DMS79 (cell line): ENCODE measurements around the gene TPP1.

ENCODE experiments used
- DNase-seq: peaks from one replicate; lab custom pipeline; 2025; lab: John Stamatoyannopoulos, UW

TPP1 gene

DNA sequence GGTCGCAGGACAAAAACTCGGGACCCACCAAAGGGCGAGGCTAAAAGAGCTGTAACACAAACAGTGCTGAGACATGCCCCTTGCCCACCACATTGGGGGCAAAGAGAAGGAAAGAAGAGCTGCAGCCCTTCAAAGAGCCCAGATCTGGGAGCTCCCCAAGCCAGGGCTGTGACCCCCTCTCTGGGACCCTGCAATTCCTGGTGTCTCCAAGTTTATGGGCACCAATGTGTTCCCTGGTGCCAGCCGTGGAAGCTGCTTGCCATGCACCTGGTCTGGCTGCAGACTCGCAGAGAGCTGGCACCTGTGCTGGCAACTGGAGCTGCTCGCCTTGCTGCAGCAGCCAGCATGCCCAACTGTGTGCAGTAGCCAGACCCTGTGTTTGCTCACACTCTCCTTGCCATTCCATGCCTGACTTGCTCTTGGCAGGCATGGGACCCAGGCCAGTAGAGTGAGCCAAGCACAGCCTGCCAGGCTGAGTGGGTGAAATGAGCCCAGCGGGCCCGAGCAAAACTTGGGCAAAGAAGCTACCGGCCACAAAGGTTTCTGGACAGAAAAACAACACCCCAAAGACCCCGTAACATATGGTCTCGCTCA, 31.8 kb downstream of the TPP1 start:
- peak; percentile 61 for DNase-seq

DNA sequence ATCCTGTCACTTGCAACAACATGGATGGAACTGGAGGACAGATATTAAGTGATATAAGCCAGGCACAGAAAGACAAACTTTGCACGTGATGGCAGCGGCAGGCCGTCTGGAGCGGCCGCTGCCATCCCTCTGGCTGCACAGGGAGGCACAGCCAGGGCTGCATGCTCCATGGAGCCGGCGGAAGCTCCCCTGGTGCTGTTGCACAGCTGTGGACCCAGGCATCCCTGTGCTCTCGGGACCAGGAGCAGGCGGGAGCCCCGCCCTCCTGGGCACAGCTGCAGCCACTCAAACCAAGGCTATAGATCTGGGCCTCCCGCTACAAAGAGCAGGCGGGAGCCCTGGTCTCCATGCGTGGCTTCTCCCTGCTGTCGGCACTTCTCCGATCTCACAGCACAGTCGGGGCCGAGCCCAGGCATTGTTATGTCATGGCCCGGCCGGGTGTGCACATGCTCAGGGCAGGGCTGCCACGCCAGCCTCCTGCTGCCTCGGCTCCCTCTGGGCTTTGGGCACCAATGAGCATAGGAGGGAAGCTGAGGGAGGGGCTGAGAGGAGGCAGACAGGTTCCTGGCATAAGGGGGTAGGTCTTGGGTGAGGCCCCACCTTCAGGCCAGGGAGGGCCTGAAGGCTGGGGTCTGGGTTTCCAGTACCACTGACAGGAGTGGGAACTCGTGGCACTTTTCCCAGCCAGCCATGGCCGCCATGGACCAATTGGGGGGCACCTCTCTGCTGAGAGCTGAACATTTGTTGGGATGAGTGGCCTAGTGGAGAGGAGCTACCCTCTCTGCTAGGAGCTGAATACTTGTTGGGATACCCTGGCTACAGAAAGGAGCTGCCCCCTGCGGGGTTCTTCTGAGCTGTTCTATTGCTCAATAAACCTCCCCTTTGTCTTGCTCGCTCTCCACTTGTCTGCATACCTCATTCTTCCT, 32.5 kb downstream of the TPP1 start:
- no peak for DNase-seq

DNA sequence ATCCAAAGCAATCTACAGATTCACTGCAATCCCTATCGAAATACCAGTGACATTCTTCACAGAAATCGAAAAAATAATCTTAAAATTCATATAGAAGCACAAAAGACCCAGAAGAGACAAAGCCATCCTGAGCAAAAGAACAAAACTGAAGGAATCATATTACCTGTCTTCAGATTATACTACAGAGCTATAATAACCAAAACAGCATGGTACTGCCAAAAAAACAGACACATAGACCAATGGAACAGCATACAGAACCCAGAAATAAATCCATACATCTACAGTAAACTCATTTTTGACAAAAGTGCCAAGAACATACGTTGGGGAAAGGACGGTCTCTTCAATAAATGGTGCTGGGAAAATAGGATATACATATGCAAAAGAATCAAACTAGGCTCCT, 34.7 kb downstream of the TPP1 start:
- DNase-seq: no peak

DNA sequence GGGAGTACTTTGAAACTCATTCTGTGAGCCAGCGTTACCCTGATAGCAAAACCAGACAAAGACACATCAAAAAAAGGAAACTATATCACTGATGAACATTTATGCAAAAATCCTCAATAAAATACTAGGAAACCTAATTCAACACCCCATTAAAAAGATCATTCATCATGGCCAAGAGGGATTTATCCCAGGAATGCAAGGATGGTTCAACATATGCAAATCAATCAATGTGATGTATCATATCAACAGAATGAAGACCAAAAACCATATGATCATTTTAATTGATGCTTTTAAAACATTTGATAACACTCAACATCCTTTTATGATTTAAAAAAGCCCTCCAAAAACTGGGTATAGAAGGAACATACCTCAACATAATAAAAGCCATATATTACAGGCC, 35.6 kb downstream of the TPP1 start:
- no peak for DNase-seq

DNA sequence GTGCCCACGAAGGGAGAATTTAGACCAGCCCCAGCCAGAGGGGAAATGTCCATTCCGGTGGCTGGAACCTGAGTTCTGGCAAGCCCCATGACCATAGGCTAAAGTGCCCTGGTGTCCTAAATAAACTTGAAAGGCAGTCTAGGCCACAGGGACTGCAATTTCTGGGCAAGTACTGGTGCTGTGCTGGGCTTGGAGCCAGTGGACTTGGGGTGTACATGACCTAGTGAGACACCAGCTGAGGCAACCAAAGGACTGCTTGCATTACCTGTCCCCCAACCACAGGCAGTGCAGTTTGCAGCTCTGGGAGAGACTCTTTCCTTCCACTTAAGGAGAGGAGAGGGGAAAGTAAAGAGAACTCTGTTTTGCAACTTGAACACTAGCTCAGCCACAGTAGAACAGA, 39.5 kb downstream of the TPP1 start:
- no peak for DNase-seq

DNA sequence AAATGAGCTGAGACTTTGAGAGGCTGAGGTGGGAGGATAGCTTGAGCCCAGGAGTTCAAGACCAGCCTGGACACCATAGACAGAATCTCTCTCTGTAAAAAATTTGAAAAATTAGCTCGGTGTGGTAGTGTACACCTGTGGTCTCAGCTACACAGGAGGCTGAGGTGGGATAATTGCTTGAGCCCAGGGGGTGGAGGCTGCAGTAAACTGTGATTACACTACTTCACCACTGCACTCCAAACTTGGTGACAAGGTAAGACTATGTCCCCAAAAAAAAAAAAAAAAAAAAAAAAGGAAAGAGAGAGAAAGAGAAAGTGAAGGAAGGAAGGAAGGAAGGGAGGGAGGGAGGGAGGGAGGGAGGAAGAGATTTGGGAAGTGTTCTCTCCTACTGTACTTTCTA, 41.1 kb downstream of the TPP1 start:
- no peak for DNase-seq

DNA sequence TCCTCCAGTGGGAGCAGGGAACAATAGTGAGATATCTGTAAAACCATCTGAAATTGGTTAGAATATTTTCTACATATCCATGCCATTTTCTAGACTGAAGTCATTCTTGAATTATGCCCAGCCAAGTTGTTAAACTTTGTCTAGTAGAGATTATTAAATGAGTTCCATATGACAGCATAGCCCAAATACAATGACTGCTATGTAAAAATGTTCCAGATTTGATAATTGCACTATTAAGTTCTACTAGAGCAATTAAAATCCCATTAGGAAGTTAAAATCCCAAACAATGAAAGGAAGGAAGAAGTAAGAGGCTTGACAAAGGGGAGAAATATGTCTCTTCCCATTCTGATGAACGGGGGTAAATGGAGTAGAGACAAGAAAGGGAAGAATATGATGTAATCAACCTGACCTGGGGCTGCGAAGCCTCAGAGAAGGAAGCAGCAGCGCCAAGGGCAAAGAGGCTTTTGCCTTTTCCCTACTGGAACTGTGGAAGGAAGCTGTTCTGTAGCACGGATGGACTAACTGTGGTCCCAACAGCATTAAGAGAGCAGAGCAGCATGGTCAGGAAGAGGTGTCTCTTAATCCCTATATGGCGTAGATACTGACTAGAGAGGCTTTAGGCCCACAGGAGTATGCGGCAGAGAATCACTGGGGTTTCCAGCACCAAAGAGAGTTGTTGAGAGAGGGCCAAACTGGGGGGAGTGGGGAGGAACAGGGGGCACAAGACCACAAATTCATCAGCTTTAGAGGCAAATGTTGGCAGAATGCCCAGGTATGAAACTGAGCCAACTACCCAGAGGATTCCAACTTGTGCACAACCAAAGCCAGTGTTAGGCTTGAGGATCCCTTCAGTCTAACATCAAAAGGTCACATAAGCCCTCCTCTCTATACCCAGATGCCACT, 42.5 kb downstream of the TPP1 start:
- DNase-seq: peak; percentile 63

DNA sequence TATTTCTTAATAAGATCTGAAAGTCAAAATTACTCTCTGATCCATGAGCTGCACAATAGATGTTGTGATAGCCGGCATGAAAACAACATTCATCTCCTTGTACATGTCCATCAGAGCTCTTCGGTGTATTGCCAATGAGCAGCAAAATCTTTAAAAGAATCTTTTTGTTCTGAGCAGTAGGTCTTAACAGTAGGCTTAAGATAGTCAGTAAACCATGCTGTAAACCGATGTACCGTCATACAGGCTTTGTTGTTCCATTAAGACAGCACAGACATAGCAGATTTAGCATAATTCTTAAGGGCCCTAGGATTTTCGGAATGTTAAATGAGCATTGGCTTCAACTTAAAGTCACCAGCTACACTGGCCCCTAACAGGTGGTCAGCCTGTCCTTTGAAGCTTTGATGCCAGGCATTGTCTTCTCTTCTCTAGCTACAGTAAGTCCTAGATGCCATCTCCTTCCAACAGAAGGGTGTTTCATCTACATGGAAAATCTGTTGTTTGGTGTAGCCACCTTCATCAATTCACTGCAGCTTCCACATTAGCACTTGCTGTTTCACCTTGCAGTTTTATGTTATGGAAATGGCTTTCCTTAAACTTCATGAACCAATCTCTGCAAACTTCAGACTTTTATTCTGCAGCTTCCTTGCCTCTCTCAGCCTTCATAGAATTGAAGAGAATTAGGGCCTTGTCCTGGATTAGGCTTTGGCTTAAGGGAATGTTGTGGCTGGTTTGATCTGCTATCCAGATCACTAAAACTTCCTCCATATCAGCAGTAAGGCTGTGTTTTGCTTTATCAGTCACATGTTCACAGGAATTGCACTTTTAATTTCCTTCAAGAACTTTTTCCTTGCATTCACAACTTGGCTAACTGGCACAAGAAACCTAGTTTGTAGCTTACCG, 44.2 kb downstream of the TPP1 start:
- no peak for DNase-seq

DNA sequence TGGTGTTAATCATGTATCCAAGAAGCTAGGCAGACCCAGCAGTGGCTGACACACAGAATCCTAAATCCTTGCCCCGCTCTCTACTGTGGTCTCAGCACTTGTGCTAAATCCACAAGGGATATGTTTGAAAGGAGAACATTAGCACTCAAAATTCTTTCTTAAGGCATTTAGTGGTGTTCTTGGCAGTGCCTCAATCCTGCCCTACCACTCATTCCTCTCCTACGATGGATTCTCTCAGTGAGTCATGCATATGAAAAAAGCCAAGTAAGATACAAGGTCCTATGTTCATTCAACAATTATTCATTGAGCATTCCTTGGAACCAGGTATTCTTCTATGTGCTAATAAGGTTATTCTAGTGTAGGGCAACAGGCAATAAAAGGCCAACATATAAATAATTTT, 47.0 kb downstream of the TPP1 start:
- DNase-seq: no peak

DNA sequence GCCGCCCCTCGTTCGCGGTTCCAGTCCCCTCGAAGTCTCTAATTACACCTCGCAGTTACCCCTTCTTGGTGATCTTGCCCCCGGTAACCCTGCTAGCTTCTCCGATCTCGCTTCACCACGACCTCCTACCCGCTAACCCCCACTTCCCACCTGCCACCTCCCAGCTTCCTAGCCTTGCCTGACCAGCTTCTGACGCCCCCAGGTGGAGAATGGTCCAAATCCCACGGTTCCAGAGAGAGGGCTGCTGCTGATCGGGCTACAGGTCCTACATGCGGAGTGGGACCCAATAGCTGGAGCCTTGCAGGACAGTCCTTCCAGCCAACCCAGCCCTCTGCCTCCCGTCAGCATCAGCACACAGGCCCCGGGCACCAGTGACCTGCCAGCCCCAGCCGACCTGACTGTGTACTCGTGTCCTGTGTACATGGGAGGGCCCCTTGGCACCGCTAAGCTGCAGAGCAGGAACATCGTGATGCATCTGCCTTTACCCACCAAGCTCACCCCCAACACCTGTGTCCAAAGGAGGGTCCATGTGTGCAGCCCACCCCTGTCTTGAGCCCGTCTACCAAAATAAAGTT, 47.7 kb downstream of the TPP1 start:
- DNase-seq: no peak

DNA sequence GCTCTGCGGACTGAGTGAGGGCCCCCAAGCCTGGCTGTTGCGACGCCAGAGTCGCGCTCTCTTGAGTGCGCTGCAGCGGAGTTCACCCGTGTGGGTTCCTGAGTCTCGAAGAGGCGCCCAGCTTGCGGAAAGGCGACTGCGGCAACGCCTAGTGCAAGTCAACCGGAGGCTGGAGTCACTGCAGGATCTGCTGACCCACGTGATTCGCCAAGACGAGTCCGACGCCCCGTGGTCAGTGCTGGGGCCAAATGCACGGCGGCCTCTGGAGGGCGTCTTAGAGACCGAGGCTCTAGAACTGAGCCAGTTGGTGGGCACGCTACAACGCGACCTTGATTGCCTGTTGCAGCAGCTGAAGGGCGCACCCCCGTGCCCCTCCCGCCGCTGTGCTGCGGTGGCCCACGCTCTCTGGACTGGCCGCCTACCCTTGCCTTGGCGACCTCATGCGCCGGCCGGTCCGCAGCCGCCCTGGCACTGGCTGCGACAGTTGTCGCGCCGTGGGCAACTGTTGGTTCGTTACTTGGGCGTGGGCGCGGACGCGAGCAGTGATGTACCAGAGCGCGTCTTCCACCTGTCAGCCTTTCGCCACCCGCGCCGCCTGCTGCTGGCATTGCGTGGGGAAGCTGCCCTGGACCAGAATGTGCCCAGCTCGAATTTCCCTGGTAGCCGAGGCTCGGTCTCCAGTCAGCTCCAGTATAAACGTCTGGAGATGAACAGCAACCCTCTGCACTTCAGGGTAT, 48.4 kb downstream of the TPP1 start:
- no peak for DNase-seq

DNA sequence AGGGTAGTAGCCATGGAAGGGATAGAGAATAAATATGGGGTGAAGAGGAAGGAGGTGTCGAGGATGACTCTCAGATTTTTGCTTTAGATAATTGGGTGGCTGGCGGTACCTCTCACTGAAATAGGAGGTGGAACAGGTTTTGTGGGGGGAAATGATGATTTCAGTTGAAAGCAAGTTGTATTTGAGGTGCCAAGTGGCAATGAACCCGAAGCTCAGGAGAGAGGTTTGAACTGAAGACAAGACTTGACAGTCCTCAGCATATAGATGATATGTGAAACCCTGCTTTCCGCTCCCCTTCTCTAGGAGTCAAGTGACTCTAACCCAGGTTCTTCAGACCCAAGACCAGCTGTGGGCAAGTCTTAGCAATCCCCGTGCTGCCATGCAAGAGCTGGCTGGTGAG, 49.5 kb downstream of the TPP1 start:
- DNase-seq: no peak

DNA sequence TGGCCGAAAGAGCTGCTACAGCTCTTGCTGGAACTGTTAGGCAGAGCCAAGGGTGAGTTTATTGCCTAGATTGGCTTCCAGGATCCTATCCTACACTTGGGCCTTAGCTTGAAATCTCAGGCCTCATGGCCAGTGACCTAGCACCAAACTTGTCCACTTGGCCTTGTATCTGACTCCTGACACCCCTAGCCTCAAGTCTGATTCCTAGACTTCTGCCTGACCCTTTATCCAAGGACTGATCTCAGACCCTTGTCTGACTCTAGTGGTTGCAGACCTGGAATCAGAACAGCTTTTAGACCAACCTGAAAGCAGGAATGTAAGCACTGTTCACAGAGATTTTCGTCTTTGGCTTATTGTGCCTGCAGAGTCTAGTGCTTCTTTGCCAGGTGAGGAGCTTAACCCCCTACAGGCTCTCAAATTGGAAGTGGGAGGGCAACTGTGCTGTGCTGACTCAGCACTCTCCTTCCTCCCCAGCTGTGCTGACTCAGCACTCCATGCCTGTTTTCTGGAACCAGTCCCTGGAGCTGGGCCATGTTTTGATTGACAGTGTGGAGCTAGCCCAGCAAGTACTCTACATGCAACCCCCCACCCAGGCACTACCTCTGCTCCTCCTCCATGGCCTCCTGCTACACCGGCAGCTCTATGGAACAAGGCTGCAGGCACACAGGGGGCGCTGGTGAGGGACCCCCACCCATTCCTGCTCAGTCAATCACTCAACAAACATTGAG, 50.9 kb downstream of the TPP1 start:
- DNase-seq: peak; percentile 74

DNA sequence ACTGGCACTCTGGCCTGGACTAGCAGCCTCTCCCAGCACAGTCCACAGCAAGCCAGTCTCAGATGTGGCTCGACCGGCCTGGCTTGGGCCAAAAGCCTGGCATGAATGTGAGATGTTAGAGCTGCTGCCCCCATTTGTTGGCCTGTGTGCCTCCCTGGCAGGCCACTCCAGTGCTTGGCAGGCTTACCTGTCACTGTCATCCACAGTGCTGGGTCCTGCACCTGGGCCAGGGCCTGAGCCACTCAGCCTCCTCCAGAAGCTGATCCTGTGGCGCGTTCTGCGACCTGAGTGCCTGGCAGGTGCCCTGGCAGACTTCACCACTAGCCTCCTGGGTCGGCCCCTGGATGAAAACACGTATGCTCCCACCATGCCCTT, 51.9 kb downstream of the TPP1 start:
- peak; percentile 9 for DNase-seq

DNA sequence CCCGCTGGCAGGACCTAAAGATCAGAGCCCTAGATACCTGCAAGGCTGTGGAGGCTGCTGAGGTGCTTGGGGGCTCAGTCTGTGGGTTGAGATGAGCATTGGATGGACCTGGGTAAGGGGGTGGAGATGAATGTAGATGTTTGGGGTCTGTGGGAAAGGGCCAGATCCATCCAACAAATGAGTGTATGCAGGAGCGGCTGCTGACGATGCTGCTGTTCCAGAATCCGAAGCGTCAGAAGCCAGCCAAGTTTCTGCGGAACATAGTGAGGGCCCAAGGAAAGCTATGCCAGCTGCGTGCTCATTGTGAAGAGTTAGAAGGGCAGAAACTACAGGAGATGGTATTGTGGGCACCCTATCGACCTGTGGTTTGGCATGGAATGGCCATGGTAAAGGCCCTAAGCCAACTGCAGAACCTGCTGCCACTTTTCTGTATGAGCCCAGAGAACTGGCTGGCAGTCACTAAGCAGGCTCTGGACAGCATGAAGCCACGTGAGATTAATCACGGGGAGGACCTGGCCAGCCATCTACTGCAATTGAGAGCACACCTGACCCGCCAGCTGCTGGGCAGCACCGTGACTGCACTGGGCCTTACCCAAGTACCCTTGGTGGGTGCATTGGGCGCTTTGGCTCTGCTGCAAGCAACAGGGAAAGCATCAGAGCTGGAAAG, 52.4 kb downstream of the TPP1 start:
- peak; percentile 40 for DNase-seq

DNA sequence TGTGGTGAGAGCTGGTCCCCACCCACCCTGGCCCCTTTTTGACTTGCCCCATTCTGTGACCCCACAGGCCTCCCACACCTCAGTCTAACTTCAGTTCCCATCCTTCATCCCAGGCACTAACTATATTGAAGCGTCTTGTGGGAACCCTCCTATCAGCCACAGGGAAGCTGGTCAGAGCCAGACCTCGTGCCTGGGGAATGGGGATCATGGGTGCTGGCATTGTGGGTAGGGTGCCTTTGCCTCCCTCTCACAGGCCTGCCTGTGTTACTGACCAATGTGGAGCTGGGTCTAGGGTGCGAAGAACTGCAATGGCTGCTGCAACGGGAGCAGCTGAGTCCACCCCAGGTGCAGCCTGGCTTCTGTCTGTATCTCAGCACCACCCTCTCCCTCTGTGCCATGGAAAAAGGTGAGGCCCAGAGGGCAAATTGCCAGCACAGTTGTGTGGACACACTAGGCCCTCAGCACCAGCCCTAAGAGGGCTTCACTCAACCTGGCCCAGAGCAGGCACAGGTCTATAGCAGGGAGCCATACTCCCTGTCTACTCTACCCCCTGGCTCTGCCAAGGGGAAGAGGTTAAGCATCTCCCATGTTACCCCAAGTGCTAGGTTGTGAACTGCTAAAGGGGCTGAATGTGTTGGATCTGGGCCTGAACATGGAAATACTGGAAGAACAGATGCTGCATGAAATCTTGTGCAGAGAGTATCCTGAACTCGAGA, 53.1 kb downstream of the TPP1 start:
- DNase-seq: no peak

DNA sequence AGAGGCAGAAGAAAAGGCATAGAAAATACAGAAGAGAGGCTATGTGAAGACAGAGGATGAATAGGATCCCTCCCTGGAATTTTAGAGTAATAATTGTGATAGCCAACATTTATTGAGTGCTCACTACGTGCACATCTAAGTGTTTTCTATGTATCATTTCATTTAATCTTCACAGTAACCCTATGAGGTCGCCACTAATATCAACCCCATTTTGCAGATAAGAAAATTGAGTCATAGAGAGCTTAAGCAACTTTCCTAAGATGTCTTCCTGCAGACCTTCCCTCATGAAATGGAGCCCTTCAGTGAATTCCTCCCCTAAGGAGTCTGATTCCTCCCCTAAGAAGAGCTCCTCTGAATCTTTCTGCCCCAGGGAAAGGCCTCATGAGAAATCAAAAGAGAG, 53.9 kb downstream of the TPP1 start:
- DNase-seq: no peak

DNA sequence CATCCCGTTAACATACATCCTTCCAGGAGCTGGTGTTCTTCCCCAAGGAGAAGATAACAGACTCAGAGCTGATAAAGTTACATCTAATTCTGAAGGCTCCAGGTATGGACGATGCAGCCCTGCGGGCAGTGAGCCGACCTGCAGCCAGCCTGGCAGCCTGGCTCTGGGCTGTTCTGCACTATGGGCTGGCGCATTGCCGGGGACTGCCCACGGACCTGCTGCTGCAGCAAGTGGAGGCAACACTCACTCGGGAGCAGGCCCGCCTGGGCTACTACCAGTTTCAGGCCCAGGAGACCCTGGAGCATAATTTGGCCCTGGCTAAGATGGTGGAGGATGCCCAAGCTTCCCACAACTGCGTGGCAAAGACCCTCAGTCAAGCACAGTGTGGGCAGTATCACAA, 55.6 kb downstream of the TPP1 start:
- DNase-seq: no peak
